ENCODE measurements around the gene LRCOL1.

Gene LRCOL1

DNA sequence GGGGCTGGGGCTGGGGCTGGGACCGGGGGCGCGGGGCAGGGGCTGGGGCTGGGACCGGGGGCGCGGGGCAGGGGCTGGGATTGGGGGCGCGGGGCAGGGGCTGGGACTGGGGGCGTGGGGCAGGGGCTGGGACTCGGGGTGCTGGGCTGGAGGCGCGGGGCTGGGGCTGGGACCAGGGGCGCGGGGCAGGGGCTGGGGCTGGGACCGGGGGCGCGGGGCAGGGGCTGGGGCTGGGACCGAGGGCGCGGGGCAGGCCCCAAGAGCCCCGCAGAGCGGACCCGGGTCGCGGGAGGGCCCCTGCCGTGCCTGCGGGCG is 8.6 kb upstream of the LRCOL1 start:
- DNase-seq = no peak

GRCh38 chr12:132618683-132619043 is 8.3 kb upstream of the LRCOL1 start, which contains the start of gene P2RX2:
TSS of gene P2RX2 (plus strand) at chr12:132618776. CDS start at chr12:132618817, 41 bp downstream.
- no peak for DNase-seq

DNA sequence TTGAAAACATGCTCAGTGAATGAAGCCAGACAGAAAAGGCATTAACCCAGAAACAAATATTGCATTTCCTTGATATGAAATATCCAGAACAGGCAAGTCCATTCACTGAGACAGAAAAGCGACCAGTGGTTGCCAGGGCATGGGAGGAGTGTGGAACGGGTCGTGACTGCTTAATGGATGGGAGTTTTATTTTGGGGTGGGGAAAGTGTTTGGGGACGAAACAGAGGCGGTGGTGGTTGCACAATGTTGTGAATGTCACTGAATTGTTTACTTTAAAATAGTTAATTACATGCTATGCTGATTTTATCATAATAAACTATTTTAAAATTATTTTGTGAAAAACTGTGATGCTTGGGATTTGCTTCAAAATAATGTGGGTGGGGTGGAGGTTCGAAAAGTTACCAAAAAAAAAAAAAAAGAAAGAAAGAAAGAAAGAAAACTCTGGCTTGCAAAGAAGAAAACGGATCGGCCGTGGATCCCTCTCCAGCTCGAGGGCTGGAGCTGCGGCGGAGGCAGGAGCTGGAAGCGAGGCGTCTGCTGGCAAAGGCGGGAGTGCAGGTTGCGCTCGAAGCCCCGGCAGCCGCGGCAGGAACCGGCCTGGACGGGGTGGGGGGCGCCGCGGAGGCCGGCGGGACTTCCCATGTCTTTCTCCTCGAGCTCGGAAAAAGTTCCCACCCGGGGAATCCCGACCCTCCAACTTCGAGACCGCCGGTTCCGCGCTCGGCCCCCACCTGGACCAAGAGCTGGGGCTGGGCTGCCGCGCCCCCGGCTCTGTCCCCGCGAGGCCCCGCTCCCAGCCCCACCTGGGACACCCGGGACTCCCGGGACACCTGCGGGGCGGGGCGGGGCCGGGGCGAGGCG is 7.7 kb upstream of the LRCOL1 start:
- no peak for DNase-seq

DNA sequence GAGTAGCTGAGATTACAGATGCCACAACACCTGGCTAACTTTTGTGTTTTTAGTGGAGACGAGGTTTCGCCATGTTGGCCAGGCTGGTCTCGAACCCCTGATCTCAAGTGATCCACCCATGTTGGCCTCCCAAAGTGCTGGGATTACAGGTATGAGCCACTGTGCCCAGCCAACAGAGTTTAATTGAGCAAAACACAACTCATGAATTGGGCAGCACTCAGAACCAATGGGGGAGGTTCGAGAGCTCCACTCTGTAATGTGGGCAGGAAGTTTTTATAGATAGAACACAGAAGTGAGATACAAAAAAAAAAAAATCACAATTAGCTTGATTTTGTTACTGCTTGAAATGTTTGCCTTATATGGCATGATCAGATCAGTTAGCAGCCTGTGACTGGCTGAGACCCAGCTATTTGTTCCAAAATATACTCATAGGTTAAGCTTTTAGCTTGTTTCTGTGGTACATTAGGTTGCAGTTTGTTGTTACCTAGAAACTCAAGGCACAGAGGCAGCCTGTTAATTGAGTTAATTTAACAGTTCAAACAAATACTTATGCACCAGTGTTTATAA is 6.8 kb upstream of the LRCOL1 start:
- DNase-seq = no peak

DNA sequence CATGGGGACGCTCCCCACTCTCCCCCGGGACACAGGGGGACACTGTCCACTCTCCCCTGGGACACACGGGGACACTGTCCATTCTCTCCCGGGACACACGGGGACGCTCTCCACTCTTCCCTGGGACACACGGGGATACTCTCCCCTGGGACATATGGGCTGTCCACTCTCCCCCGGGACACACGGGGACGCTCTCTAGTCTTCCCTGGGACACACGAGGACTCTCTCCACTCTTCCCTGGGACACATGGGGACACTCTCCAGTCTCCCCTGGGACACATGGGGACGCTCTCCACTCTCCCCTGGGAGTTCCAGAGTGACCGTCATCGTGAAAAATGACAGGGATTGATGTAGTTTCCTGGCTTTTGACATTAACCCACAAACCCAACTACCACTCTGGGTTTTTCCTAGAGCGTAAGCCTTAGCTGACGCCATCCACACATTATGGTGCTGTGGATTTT is 5.2 kb upstream of the LRCOL1 start:
- no peak for DNase-seq

GRCh38 chr12:132614861-132615578 is 4.6 kb upstream of the LRCOL1 start:
- DNase-seq = peak; percentile 89

GRCh38 chr12:132614029-132614428 is 3.6 kb upstream of the LRCOL1 start:
- DNase-seq = no peak

GRCh38 chr12:132611620-132612019 is 1.2 kb upstream of the LRCOL1 start:
- DNase-seq = no peak

DNA sequence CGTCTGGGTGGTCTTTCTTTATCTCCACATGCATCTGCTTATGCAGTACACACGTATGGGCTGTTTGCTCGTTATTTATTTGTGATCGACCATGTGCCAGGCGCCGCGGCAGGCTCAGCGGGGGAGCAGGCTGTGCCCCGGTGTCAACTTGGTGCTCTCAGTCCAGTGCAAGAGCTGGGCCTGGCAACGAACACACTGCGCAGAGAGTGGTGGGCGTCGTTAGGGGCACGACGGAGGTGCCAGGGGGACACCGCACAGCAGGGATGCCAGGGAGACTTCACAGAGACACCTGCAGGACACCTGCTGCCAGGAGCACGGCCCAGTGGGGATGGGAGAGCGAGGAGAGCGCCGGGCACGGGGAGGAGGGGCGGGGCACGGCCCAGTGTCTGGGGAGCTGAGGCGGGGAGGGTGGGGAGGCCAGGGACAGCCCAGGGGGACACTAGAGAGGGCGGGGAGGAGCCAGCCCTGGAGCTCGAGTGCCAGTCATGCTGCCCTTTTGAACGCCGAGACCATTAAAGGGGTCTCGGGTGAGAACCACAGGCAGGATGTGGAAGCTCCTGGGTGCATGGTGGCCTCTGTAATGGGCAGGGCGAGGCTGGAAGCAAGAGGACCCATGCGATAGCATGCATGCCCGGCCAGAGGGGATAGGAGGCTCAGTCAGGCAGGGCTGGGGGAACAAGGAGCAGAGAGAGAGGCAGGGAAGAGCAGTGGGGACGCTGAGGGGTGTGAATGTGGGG is 652 bp upstream of the LRCOL1 start:
- no peak for DNase-seq

GRCh38 chr12:132608231-132609171 is 1.9 kb downstream of the LRCOL1 start:
- DNase-seq = no peak

- DNase-seq = no peak
Measured at GRCh38 chr12:132606927-132607326, 3.5 kb downstream of the LRCOL1 start.

GRCh38 chr12:132606466-132606865 is 3.9 kb downstream of the LRCOL1 start:
- DNase-seq = no peak

DNA sequence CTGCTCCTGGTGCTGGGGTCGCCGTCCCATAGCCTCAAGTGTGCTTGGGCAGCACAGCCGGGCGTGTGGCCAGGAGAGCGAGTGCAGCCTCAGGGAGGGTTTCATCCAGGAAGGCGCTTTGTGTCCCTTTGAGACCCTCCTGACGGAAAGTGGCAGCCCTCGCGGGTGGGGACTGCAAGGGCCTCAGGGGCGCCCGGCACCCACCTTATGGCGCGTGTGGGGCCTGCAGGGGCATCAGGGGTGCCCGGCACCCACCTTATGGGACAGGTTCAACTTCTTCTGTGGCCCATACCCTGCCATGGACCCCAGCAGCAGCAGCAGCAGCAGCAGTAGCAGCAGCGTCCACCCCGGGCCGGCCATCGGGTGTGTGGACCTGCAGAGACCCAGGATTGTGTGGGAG is 4.5 kb downstream of the LRCOL1 start:
- no peak for DNase-seq

DNA sequence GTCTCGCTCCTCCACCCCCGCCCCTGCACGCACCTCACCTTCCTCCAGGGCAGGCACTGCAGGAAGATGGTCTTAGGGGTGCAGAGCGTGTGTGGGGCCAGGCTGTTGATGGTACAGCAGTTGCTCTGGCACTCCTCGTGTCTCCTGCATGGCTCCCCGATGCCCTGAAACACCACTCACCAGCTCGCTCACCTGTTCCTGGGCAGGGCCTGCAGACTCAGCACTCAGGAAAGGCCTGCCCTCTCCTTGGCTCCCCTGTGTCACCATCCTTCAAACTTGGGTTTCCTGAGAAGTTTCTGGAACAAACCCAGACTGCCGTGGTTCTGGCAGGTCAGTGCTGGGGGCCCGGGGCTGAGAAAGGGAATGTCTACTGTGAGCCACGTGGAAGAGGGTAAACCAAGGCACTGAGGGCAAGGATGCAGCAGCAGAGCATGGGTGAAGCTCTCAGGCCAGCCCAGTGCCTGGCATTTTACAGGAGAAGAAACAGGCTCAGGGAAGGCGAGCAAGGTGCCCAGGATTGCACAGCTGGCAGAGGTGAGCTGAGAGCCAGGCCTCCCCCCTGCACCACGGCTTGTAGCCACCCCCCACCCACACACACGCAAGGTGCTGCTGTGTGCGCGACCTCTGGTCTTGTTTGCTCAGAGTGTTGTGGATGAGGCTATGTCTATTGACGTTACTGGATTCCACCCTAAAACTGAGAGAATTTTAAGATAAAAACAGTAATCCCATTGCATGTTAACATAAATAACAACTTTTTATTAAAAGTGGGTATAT is 5.5 kb downstream of the LRCOL1 start:
- DNase-seq = no peak

DNA sequence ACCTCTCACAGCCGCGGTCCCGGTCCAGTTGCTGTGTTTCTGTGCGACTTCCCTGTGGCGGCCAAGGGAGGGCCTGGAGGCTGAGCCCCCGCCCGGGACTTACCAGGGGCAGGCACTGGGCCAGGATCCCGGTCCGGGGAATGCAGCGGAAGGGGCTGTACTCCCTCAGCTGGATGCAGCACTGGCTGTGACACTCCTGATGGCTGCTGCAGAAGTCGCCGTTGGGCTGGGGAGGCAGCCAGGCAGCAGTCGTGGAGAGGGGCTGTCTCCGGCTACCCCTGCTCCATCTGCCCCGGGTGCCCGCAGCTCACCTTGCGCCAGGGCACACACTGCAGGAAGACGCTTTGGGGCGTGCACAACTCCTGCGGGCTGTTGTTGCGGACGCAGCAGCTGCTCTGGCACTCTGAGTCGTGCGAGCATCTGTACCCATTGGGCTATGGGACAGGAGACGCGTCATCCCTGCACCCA is 6.2 kb downstream of the LRCOL1 start:
- no peak for DNase-seq

- DNase-seq = no peak
Measured at GRCh38 chr12:132603240-132604150, 6.9 kb downstream of the LRCOL1 start.

DNA sequence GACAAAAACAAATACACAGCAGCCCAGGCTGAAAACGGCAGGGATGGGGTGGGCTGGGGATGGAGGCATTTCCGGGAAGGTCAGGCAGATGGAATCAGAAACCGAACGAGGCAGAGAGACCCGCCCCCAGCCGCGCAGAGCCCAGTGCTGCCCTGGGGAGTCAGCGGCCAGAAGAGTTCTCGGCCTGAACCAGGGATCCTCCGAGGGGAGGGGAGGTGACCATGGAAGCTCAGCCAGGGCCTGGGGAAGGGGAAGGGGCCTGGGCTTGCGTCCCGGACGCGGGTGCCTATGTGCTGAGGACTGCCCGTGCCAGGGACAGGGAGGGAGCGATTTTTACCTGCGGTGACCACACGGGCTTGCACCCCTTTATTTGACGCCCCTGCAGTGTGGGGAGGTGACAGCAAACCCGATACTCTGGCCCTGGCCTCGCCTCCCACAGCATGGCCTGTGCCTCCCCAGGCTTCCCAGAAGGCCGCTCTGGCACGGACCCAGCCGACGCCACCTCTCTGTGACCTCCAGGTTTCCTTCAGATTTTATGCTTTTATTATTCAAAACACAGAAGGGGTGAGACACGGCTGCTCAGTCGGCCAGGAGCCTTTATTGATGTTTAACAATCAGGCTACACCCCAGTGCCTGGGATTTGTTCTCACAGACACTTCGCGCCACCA is 7.7 kb downstream of the LRCOL1 start:
- DNase-seq = no peak

DNA sequence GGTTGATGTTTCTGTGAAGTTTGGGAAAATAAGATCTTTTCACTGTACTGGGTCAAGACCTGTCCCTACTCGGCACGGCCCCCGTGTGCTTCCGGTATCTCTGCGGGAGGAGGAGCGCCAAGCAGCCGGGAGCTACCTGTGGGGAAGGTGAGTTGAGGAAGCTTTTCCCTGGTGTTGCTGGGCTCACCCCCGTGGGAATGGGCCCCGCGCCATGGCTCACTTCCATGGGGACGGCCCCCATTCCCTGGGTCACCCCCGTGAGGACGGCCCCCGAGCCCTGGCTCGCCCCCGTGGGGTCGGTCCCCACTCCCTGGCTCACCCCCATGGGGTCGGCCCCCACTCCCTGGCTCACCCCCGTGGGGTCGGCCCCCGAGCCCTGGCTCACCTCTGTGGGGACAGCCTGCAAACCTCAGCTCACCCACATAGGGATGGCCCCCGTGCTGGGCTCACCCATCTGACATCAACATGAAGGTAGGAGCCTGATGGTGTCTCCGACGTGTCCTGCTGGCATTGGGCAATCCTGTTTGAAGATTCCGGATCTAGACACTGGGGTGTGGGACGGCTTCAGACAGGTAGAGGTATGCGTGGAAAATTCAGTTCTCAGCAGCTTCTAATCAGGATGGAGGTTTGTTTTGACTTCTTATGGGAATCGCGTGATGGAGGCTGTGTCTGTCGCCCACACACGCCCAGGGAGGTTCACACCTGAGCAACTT is 9.1 kb downstream of the LRCOL1 start:
- DNase-seq = no peak

All from CD4-positive, alpha-beta T cell treated with Interleukin-17A for 4 hours (primary cell).